ENCODE measurements around the gene PSMC6.

Gene PSMC6

DNA sequence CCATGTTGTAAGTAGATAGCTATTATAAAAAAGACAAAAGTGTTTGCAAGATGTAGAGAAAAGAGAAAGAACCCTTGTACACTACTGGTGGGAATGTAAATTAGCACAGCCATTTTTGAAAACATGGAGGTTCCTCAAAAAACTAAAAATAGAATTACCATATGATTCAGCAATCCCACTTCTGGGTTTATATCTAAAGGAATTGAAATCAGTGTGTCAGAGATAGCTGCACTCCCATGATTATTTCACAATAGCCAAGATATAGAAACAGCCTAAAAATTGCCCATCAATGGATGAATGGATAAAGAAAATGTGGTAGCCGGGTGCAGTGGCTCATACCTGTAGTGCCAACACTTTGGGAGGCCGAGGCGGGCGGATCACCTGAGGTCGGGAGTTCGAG is 9.2 kb downstream of the PSMC6 start:
- Histone ChIP-seq H3K36me3 (ENCODE audit: control insufficient read depth in 2 of 2, insufficient read depth in 1 of 2, low read length in 2 of 2) (peaks cover 93 to 95% of the 10 kb centered on the region in 2 experiments), H3K4me1 (ENCODE audit: control insufficient read depth, insufficient read depth, low read length) (peaks cover 4% of the 10 kb centered on the region; the same call in 1 of the 2 replicates), H3K27ac (ENCODE audit: extremely low read depth, low read depth, low read length) (no peak overlapping the region), H3K4me3 (ENCODE audit: low read depth, low read length) (no peak overlapping the region), H3K9me3 (ENCODE audit: control insufficient read depth, insufficient read depth, low read depth, low read length) (no peaks in the 10 kb centered on the region)
- CTCF ChIA-PET = no interaction called here
- TF ChIP-seq ZNF529 (tag by site-specific recombination; IDR thresholded peaks at IDR 0.05; ENCODE audit: insufficient replicate concordance) = no peak
- TF ChIP-seq ZNF426 (tag by site-specific recombination; IDR thresholded peaks at IDR 0.05) = no peak
- no peak for TF ChIP-seq ZNF549 (tag by site-specific recombination; IDR thresholded peaks at IDR 0.05)
- TF ChIP-seq, protein P1, sequence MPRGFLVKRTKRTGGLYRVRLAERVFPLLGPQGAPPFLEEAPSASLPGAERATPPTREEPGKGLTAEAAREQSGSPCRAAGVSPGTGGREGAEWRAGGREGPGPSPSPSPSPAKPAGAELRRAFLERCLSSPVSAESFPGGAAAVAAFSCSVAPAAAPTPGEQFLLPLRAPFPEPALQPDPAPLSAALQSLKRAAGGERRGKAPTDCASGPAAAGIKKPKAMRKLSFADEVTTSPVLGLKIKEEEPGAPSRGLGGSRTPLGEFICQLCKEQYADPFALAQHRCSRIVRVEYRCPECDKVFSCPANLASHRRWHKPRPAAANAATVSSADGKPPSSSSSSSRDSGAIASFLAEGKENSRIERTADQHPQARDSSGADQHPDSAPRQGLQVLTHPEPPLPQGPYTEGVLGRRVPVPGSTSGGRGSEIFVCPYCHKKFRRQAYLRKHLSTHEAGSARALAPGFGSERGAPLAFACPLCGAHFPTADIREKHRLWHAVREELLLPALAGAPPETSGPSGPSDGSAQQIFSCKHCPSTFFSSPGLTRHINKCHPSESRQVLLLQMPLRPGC (tag by site-specific recombination; IDR thresholded peaks at IDR 0.05) = no peak
- POLR2A ChIA-PET = no interaction called here

DNA sequence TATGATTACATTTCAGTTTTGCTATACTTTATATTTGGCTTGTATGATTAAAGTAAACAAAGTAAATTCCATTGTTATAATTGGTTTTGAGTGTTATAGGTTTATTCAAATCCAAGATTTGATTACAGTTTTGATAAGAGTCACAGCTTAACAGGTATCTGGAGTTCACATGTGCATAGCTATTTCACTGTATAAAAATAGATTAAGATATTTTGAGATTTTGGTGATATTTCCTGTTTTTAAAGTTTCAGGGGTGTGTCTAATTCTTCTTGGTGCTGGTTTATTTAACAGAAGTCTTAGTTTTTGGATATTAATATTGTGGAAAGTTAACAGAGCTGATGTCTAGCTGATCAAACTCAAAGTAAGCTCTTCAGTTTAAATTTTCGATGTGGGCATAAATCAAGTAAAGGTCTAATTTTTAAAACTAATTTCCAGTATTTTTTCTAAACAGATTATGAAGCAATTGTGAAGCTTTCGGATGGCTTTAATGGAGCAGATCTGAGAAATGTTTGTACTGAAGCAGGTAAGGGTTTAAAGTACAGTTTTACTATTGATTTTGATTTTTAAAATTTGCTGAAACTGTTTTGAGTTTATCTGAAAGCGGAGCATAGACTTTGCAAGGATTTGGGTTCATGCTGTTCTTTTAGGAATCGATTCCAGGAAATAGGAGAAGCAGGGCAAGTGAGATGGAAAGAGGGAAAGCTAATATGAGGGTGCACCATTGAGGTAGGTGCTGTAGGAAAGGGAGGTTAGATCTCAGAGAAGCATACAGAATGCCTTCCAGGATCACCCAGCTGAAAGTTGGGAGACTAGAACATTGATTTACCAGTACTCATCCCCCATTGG is 16.7 kb downstream of the PSMC6 start:
- POLR2A ChIA-PET = no interaction called here
- peaks cover 80 to 93% of the 10 kb centered on the region in 2 experiments for H3K36me3 ChIP-seq (ENCODE audit: control insufficient read depth in 2 of 2, insufficient read depth in 1 of 2, low read length in 2 of 2)

DNA sequence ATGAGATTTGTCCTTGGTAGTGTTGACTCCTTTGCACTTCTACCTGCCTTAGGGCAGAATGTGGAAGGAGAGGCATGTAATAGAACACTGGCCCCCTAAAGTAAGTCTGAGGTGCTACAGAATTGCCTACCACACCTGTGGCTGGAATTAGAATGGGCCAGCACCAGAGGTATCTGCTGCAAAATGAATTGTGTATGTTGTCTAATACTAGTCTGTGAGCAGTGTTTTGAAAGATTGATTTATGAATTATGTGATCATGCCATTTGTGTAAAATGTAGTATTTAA is 17.3 kb downstream of the PSMC6 start:
- H3K4me3 ChIP-seq (ENCODE audit: low read depth, low read length) = no peak overlapping the region
- no peaks in the 10 kb centered on the region for H3K9me3 ChIP-seq (ENCODE audit: control insufficient read depth, insufficient read depth, low read depth, low read length)
- ChIA-PET POLR2A (no interaction called here), CTCF (interaction anchor here (1.0 kb wide), 1 partner anchor 46 kb away, joined by 3 read pairs; no protein-coding TSS in a partner anchor)
- H3K36me3 ChIP-seq (ENCODE audit: control insufficient read depth in 2 of 2, insufficient read depth in 1 of 2, low read length in 2 of 2) = peaks cover 79 to 89% of the 10 kb centered on the region in 2 experiments
- no peak overlapping the region for H3K27ac ChIP-seq (ENCODE audit: extremely low read depth, low read depth, low read length)
- no peaks in the 10 kb centered on the region for H3K4me1 ChIP-seq (ENCODE audit: control insufficient read depth, insufficient read depth, low read length)
- TF ChIP-seq PRDM1 (tag by site-specific recombination; IDR thresholded peaks at IDR 0.05) = no peak
- TF ChIP-seq, protein P2, sequence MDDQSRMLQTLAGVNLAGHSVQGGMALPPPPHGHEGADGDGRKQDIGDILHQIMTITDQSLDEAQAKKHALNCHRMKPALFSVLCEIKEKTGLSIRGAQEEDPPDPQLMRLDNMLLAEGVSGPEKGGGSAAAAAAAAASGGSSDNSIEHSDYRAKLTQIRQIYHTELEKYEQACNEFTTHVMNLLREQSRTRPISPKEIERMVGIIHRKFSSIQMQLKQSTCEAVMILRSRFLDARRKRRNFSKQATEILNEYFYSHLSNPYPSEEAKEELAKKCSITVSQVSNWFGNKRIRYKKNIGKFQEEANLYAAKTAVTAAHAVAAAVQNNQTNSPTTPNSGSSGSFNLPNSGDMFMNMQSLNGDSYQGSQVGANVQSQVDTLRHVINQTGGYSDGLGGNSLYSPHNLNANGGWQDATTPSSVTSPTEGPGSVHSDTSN (CRISPR knock-in tag; IDR thresholded peaks at IDR 0.05) = no peak
- TF ChIP-seq, protein P3, sequence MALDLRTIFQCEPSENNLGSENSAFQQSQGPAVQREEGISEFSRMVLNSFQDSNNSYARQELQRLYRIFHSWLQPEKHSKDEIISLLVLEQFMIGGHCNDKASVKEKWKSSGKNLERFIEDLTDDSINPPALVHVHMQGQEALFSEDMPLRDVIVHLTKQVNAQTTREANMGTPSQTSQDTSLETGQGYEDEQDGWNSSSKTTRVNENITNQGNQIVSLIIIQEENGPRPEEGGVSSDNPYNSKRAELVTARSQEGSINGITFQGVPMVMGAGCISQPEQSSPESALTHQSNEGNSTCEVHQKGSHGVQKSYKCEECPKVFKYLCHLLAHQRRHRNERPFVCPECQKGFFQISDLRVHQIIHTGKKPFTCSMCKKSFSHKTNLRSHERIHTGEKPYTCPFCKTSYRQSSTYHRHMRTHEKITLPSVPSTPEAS (tag by site-specific recombination; IDR thresholded peaks at IDR 0.05) = no peak
- TF ChIP-seq KLF16 (tag by site-specific recombination; IDR thresholded peaks at IDR 0.05) = no peak
- no peak for TF ChIP-seq ZEB2 (tag by site-specific recombination; IDR thresholded peaks at IDR 0.05)
- no peak for TF ChIP-seq ZNF785 (tag by site-specific recombination; IDR thresholded peaks at IDR 0.05)
- TF ChIP-seq, protein P4, sequence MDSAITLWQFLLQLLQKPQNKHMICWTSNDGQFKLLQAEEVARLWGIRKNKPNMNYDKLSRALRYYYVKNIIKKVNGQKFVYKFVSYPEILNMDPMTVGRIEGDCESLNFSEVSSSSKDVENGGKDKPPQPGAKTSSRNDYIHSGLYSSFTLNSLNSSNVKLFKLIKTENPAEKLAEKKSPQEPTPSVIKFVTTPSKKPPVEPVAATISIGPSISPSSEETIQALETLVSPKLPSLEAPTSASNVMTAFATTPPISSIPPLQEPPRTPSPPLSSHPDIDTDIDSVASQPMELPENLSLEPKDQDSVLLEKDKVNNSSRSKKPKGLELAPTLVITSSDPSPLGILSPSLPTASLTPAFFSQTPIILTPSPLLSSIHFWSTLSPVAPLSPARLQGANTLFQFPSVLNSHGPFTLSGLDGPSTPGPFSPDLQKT (IDR thresholded peaks at IDR 0.05; ENCODE audit: borderline replicate concordance, low read depth, low read length) = no peak
- TF ChIP-seq ZNF426 (tag by site-specific recombination; IDR thresholded peaks at IDR 0.05) = no peak
- TF ChIP-seq KLF9 (tag by site-specific recombination; IDR thresholded peaks at IDR 0.05; ENCODE audit: low read depth) = no peak
- TF ChIP-seq ZNF473 (tag by site-specific recombination; IDR thresholded peaks at IDR 0.05) = no peak
- TF ChIP-seq OVOL3 (tag by site-specific recombination; IDR thresholded peaks at IDR 0.05) = no peak

More for the DNA sequence above, 16.7 kb downstream of the PSMC6 start:
- no peak overlapping the region for H3K27ac ChIP-seq (ENCODE audit: extremely low read depth, low read depth, low read length)
- no peaks in the 10 kb centered on the region for H3K9me3 ChIP-seq (ENCODE audit: control insufficient read depth, insufficient read depth, low read depth, low read length)
- H3K4me1 ChIP-seq (ENCODE audit: control insufficient read depth, insufficient read depth, low read length) = no peaks in the 10 kb centered on the region
- TF ChIP-seq ZNF423 (tag by site-specific recombination; IDR thresholded peaks at IDR 0.05) (no peak), GLIS1 (tag by site-specific recombination; IDR thresholded peaks at IDR 0.05) (no peak), ZNF223 (tag by site-specific recombination; IDR thresholded peaks at IDR 0.05) (no peak), ZNF777 (tag by site-specific recombination; IDR thresholded peaks at IDR 0.05; ENCODE audit: borderline replicate concordance) (no peak), ZNF24 (tag by site-specific recombination; IDR thresholded peaks at IDR 0.05) (no peak), RBAK (tag by site-specific recombination; IDR thresholded peaks at IDR 0.05) (no peak), ZNF621 (tag by site-specific recombination; IDR thresholded peaks at IDR 0.05) (no peak), GLI4 (tag by site-specific recombination; IDR thresholded peaks at IDR 0.05) (no peak), KLF16 (tag by site-specific recombination; IDR thresholded peaks at IDR 0.05) (no peak), ZNF596 (tag by site-specific recombination; IDR thresholded peaks at IDR 0.05) (no peak), BCL11A (tag by site-specific recombination; IDR thresholded peaks at IDR 0.05; ENCODE audit: low read depth) (no peak), ZBTB48 (tag by site-specific recombination; IDR thresholded peaks at IDR 0.05) (no peak)
- TF ChIP-seq, protein P5, sequence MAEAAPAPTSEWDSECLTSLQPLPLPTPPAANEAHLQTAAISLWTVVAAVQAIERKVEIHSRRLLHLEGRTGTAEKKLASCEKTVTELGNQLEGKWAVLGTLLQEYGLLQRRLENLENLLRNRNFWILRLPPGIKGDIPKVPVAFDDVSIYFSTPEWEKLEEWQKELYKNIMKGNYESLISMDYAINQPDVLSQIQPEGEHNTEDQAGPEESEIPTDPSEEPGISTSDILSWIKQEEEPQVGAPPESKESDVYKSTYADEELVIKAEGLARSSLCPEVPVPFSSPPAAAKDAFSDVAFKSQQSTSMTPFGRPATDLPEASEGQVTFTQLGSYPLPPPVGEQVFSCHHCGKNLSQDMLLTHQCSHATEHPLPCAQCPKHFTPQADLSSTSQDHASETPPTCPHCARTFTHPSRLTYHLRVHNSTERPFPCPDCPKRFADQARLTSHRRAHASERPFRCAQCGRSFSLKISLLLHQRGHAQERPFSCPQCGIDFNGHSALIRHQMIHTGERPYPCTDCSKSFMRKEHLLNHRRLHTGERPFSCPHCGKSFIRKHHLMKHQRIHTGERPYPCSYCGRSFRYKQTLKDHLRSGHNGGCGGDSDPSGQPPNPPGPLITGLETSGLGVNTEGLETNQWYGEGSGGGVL (tag by site-specific recombination; IDR thresholded peaks at IDR 0.05) = no peak
- TF ChIP-seq, protein P6, sequence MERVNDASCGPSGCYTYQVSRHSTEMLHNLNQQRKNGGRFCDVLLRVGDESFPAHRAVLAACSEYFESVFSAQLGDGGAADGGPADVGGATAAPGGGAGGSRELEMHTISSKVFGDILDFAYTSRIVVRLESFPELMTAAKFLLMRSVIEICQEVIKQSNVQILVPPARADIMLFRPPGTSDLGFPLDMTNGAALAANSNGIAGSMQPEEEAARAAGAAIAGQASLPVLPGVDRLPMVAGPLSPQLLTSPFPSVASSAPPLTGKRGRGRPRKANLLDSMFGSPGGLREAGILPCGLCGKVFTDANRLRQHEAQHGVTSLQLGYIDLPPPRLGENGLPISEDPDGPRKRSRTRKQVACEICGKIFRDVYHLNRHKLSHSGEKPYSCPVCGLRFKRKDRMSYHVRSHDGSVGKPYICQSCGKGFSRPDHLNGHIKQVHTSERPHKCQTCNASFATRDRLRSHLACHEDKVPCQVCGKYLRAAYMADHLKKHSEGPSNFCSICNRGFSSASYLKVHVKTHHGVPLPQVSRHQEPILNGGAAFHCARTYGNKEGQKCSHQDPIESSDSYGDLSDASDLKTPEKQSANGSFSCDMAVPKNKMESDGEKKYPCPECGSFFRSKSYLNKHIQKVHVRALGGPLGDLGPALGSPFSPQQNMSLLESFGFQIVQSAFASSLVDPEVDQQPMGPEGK (tag by site-specific recombination; IDR thresholded peaks at IDR 0.05) = no peak
- no peak overlapping the region for H3K4me3 ChIP-seq (ENCODE audit: low read depth, low read length)
- CTCF ChIA-PET = interaction anchor here (0.5 to 1.0 kb wide), 2 partner anchors 46 to 47 kb away, joined by 3 to 4 read pairs; no protein-coding TSS in a partner anchor

Measured in HEK293 (cell line).